Measurements from ENCODE around the gene EEIG1.

The EEIG1 gene

DNA sequence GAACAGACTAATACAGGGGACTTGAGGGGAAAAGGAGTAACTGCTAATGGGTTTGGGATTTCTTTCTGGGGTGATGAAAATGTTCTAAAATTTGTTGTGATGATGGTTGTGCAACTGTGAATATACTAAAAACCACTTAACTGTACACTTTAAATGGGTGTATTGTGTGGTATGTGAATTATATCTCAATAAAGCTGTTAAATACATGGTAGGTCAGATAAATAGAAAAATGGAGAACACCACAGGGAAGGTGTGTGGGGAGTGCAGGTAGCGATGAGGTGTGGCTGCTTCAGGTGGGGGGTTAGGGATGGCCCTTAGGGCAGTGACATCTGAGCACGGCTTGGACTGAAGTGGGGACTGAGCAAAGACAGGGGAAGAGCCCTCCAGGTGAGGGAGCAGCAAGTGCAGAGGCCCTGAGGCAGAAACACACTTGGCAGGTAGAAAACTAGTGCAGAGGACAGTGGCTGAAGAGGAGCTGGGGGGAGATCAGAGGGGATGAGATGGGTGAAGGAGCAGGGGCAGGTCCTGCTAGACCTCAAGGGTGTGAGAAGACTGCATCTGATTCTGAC, 20.9 kb downstream of the EEIG1 start:
- DNase-seq (ENCODE audit: low read depth): no peak

DNA sequence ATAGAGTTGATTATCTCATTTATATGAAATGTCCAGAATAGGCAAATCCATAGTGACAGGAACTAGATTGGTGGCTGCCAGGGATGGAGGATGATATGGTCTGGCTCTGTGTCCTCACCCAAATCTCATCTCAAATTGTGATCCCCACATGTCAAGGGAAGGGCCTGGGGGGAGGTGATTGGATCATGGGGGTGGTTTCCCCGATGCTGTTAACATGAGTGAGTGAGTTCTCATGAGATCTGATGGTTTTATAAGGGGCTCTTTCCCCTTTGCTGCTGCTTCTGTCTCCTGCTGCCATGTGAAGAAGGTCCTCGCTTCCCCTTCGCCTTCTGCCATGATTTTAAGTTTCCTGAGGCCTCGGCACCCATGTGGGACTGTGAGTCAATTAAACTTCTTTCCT, 21.4 kb downstream of the EEIG1 start:
- no peak for DNase-seq (ENCODE audit: low read depth)

DNA sequence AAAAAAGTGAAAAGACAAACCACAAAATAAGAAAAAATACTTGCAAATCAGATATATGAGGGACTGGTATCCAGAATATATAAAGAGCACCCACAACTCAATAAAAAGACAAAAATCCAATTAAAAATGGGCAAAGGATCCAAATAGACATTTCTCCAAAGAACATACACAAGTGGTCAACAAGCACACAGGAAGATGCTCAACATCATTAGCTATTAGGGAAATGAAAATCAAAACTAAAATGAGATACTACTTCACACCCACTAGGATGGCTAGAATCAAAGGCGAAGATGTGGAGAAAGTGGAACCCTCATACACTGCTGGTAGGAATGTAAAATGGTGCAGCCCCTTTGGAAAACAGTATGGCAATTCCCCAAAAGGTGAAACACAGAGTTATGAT, 22.1 kb downstream of the EEIG1 start:
- DNase-seq (ENCODE audit: low read depth): no peak

DNA sequence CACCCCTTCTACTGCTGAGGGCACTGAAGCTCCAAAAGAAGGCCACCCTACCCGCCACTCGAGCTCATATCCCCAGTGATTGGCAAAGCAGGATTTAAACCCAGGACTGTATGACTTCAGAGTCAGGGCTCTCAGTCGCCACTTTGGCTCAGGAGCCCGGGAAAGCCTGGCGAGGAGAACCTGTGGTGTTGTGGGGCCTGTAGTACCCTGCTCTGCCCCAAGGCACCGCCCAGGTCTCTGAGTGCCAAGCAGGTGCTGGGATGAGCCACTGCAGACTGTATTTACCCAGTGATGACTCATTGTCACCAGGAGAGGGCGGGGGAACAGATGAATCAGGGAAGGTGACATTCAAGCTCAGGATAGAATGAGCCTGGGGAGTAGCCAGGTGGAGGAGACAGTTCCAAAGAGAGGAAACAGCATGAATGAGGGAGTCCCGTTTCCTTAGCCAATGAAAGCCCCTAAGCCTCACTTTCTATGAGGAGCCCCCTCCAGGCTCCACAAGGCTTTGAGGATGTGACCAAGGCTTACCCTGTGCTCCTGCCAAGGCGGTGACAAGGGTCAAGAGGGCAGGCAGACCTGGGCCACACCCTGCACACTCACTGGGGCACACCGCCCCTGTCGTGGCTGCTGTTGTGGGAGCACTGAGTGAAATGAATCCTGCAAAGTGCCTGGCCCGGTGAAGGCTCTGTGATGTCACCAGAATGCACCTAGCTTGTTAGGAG, 25.3 kb downstream of the EEIG1 start:
- no peak for DNase-seq (ENCODE audit: low read depth)

DNA sequence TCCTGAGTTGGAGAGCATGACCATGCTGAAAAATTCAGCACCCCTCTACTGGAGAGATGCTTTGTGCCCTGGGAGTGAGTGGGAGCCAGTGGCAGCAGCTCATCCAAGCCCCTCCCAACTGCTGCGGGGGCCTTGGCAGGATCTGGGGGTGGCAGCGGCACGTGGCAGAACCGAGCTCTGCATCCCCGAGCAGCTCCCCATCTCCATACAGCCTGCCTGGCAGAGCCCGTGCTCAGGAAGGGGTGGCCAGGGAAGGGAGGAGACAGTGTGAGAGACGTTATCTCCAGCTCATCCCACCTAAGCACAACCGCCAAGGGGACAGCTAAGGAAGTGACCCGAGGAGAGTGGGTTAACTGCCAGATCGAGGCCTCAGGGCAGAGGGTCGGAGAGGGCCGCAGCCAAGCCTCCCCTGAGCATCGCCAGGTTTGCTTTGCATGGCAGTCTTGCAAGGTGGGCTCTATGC, 25.9 kb downstream of the EEIG1 start:
- DNase-seq (ENCODE audit: low read depth): no peak

DNA sequence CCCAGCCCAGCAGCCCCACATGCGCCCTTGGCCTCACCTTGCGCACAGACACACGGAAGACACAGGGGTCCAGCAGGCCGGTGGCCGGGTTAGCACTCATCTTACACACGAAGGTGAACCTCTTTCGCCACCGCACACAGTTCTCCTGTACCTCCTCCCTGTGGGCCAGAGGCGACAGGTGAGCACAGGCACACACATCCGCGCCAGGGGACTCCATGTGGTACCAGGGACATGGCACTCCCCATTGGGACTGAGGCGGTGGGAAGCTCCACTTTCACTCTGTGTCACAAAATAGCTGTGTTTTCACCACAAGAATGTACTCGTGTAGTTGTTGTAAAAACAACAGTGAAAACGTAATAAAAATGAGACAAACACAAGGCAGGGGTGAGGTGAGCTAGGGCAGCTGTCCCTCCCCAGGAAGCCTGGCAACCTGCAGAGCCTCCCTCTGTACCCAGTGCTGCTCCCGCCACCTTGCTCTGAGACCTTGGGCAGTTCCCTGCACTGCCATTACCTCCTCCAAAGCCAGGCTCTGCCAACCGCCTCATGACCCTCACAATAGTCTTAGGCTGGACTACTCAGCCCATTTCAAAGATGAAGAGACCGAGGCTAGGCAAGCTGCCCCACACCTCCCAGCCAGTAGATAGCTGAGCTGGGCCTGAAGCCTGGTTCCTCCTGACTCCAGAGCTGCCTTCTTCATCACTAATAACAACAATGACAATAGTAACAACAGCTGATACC, 26.9 kb downstream of the EEIG1 start:
- DNase-seq (ENCODE audit: low read depth): no peak

DNA sequence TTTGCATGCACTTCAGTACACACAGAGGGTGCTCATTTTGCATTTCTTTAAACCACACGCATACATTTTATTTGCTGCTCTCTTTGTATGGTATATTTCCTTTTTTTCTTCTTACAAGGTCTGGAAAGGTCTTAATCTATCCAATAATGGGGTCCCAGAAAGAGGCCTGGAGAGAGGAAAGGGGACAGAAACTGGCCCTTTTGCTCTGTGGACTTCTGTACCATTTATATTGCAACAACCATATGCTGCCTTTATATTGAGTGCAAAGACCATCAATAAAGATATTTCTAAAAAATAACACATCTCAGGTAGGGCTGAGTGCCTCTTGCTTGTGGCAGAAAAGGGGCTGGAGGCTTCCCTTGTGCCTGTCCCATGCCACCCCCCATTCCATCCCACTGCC, 27.6 kb downstream of the EEIG1 start:
- DNase-seq (ENCODE audit: low read depth): no peak

DNA sequence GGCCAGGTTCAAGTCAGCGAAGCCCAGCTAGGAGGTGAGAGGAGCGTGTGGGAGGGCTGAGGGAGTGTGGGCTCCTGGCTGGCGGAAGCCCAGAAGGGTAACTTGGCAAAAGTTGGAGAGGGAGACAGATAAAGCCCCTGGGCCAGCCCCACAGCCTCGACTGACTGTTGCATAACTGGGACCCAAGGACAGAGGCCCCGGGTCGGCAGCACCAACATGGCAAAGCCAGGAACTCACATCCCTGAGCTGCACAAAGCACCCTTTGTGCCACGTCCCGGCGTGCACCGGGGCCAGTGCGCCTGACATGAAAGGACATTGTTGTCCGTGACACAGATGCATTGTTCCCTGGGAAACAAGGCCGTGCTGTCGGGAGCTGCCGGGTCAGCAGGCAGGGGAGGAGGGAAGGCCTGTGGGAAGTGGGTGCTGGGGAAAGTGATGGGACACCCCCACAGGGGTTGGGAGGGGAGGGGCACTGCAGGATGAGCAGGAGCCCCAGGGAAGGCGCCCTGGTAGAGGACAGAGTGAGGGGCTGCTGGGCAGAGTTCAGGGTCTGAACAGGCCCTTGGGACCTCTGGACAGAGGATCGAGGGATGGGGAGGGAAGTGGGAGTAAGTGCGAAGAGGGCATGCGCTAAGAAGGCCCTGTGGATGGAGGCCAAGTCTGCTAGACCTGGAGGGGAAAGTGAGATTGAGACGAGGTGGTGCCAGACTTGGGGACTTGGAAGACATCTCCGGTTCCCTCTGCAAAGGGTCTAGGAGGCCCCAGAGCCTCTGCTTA, 30.1 kb downstream of the EEIG1 start:
- no peak for DNase-seq (ENCODE audit: low read depth)

DNA sequence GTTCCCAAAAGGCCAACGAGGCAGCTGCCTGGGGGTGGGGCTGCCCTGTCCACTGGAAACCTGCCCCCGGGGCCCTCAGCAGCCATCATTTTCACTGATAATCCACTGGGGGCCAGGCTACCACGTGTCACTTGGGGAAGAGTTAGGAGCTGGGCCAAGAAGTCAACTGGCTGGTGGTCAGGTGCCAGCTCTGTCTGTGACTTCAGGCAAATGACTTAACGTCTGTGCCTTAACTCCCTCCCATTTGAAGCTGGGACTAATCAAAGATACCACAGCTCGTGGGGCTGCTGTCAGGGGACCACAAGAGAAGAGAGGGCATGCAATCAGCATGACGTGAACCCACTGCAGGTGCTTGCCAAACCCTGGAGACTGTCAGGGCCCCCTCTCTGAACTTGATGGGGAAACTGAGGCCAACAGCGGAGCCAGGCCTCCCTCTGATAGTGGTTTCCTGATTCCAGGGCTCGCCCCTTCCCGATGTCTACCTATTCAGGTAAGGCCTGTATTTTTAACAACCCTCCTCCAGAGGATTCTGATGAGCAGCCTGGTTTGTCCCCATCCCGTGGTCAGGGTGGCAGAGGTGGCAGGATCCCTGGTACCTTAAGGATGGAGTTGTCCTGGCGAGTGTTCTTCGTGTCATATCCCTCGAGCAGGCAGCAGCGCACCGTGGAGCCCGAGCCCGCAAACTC, 30.8 kb downstream of the EEIG1 start:
- no peak for DNase-seq (ENCODE audit: low read depth)

DNA sequence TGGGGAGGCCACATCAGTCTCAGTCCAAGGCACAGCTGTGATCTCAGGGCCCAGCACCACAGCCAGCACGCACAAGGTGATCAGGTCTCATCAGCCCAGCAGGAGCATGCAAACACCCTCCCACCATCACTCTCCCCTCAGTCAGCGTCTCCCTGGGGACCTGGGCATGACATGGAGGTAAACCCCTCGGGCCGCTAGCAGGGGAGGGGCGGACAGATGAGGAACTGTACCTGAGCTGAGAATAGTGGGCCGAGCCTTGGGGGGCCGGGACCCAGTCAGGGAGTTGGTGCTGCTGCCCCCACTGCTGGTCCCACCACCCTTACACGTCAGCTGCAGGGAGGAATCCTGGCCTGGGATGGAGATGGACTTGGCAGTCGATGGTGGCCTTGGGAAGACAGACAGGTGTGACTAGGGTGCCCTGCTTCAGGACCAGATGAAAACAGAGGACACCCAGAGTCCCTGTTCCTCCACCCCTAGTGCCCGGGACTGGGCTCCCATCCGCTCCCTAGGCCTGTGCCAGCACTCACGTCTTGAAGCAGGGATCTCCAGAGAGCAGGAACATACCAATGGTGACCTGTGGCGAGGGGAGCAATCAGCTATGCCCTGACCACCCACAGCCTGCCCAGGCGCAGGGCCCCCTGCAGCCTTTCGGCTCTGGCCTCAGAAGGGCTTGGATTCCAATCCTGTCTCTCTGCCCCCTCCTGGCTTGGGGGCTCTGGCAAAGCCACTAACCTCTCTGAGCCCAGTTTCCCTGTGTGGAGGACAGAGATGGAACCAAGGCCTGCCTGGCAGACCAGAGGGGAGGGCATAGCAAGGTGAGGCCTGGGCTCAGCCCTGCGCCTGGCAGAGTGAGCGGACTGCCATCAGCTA, 32.7 kb downstream of the EEIG1 start:
- DNase-seq (ENCODE audit: low read depth): no peak

DNA sequence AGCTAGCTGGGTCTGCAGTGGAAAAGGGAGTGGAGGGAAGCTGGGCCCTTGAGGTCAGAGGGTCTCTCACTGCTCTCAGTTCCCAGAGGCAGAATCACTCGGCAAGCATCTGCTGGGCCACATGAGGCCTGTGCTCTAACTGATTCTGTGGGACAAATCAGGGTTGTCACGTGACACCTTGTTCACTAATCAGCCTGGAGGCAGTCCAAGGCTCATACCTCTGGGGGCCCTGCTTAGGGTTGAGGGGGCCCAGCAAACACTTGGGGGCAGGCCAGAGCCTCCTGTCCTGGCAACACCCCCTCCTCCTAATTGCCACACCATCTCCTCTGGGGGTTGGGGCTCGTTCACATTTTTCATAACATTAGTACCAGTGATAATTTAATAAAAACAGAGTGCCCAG, 34.1 kb downstream of the EEIG1 start:
- DNase-seq (ENCODE audit: low read depth): no peak

DNA sequence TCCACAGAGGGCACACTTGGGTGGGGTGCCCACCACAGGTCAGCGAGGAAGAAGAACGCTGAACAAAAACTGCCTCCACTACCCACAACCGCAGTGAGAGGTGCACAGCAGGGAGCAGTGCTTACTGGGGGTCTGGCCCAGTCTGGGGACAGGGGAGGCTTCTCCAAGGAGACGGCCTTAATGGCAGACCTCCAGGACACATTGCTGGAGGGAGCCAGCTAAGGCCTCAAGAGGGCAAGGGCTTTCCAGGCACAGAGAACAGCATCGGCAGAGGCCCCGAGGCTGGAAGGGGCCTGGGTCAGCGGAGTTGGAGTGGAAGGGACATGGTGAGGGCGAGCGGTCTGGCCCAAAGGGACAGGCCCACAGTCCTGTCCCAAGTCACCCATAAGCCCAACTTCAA, 34.8 kb downstream of the EEIG1 start:
- no peak for DNase-seq (ENCODE audit: low read depth)

DNA sequence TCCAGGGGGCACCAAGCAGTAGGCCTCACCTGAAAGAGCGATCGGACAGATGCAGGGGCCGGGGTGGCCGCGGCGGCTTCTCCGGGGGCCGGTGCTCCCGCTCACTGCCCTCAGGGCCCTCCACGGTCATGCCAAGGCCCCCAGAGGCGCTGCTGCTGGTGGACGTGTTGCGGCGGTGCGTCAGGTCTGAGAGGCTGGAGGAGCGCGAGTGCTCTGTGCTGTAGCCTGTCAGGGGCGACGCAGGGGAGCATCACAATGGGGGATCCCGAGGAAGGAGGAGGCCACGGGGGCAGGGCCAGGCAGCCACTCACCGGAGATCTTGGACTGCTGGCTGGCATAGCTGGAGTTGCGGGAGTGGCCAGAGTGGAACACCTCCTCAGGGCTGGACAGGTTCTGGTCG, 35.5 kb downstream of the EEIG1 start:
- DNase-seq (ENCODE audit: low read depth): no peak

DNA sequence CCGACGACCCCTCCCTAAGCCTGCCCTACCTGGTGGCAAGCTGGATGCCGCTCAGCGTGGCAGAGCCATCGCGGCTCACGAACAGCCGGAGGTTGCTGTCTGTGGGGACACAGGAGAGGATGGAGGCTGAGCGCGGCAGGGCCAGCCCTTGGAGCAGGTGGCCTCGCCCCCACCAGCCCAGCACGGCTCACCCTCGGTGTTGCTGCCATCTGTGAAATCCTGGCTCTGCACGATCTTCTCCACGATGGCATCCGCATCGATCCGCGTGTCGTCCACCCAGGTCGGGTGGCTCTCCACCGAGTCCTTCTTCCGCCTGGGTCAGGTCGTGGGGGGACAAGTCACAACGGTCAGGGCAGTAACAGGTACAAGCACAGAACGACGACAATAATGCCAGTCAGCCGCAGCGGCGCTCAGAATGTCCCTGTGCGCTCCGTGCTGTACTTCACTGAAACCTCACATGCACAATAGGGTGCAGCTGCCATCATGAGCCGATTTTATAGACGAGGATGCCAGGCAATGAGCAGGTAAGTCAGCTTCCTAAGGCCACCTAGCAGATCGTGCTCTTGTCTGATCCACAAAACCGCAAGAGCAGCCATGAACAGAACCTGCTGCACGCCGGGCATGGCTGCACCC, 36.1 kb downstream of the EEIG1 start:
- no peak for DNase-seq (ENCODE audit: low read depth)

DNA sequence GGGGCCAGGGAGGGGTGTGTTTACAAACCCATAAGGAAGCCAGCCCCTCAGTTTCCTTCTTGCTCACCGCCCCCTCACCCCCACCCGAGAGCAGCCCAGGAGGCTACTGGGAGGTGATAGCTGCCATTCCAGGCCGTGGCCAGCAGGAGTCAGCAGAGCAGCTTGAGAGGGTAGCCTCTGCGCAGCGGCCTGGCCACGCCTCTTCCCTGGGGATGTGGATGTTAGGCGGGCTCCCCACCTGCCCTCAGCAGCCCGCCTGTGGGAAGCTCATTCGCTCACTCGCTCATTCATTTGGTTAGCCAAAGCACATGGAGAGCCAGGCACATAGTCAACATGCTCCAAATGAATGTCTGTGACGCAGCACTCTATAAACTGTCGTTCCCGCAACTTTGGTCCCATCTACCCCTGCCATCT, 37.1 kb downstream of the EEIG1 start:
- peak; percentile 46 for DNase-seq (ENCODE audit: low read depth)

DNA sequence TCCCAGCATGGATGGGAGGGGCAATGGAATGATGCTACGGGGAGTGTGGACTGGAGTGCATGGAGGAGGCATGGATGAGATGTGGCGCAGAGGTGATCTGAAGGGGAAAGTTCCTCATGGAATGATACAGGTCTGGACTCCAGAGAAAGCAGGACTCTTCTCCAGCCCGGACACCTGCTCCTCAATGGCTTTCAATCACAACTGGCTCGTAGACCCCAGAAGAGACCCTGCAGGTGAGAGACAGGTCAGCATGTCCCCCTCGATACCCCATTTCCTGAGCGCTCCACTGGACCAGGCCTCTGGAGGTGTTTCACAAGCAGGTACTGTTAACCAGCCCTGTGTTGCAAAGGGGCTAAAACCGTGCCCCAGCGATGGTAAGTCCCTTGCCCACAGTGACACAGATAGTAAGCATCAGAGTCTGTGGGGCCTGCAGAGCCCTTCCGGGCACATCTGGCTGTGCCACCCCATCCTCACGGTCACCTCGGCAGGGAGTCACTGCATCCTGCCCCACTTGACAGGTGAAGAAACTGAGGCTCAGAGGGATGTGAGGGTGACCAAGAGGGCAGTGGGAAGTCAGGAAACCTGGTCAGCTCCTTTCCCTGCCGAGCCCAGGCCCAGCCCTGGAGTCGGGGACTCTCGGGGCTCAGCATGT, 37.7 kb downstream of the EEIG1 start:
- DNase-seq (ENCODE audit: low read depth): no peak

DNA sequence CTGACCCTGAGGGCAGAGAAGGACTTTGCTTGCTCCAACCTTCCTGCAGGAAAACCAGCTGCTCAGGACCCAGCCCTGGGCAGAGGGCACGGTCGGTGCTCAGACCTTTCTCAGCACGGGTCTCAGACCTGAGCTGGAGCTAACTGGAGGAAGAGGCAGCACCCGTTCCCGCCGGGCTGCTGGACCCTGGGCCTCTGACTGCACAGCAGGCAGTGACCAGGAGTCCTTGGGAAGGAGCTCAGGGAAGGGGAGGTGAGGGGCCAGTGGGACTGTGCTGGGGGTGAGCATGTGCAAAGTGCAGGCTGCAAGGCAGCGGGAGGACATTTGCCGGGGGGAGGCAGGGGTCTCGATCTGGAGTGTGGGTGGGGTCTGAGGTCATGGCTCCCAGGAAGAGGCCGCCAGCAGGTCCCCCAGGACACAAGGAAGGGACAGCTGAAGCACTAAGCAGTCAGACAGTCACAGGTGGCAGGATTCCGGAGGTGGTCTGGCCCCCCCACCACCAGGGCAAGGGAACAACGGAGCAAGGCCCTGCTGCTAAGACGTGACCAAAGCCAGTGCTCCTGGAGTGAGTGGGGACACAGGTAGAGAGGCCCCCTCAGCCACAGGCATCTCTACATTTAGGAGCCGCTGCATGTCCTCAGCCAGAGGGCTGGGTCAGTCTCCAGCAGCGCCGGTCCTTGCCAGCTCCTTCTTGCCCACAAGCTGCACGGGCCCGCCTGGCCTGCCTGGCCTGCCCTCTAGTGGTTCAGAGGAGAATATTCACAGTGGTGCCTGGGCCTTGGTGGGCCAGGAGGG, 38.4 kb downstream of the EEIG1 start:
- no peak for DNase-seq (ENCODE audit: low read depth)

DNA sequence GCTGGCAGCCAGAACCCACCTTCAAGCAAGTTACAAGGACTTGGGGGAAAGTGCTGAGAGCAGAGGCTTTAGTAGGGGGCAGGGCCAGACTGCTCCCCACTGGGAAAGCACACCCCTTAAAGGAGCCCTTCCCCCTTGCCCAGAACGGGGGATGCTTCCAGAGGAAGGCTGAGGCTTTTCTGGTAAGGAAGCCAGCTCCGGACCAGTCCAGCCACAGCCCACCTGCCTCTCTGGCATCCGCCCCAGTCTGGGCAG, 38.9 kb downstream of the EEIG1 start:
- DNase-seq (ENCODE audit: low read depth): no peak

Data from GM04504 (cell line).